ENCODE data around the gene FNBP1.

DNA sequence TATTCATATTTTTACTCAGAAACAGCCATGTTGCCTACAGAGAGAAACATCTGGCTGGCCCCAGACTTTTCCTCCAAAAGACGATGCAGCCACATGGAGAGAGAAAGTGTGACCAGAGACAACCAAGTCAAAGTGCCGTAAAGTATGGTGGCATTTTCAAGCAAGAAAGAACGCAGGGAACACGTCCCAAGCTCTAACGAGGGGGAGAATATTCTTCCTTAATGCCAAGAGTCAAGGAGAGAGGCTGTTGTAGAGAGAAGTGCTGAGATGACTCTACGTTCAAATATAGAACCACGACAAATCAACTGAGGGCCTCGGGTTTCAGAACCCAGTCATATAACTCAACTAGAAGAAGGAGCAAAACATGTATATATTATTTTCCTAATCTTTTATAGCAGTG, 55.9 kb downstream of the FNBP1 start:
- TF ChIP-seq SUZ12 (IDR thresholded peaks at IDR 0.05; ENCODE audit: extremely low read depth, insufficient read depth, insufficient read length) (no peak), ZNF274 (IDR thresholded peaks at IDR 0.05; ENCODE audit: low read depth, low read length) (no peak)
